K562 (cell line): Measurements from ENCODE around the gene NT5DC1.

Experiments used
- CBFB ChIP-seq: sonication (generic); formaldehyde crosslinking; IDR thresholded peaks from 2 replicates; pipeline ENCODE4 v1.4.0; 2020; ENCODE audit warnings: mild to moderate bottlenecking, missing genetic modification reagents
- CBX3 ChIP-seq, 2 experiments: IDR thresholded peaks; 1 replicate in 1 of 2; 2 replicates in 1 of 2; pipeline ENCODE4 v1.6.1; 2012; ENCODE audit warnings: inconsistent platforms in 2 of 2, low read length in 2 of 2, borderline replicate concordance in 1 of 2, control low read depth in 1 of 2
- EZH2 ChIP-seq: IDR thresholded peaks from 2 replicates; pipeline ENCODE4 v1.6.1; 2012; ENCODE audit warnings: low read depth, mild to moderate bottlenecking, inconsistent platforms, low read length, borderline replicate concordance
- HDAC2 ChIP-seq: fragments of 450-650 bp; IDR thresholded peaks from 2 replicates; pipeline ENCODE4 v1.6.1; 2016; ENCODE audit warnings: mild to moderate bottlenecking
- MEIS2 ChIP-seq: fragments of 450-650 bp; IDR thresholded peaks from 2 replicates; pipeline ENCODE4 v1.6.1; 2014; ENCODE audit warnings: mild to moderate bottlenecking; ENCODE audit not compliant: partially characterized antibody
- POU5F1 ChIP-seq: fragments of 150-350 bp; IDR thresholded peaks from 2 replicates; pipeline ENCODE4 v1.6.1; 2014; ENCODE audit warnings: borderline replicate concordance, low read length, low read depth, mild to moderate bottlenecking; ENCODE audit not compliant: partially characterized antibody
- RBM15 ChIP-seq: fragments of 200-400 bp; formaldehyde crosslinking; IDR thresholded peaks from 2 replicates; pipeline ENCODE4 v1.6.1; 2018; ENCODE audit warnings: mild to moderate bottlenecking, low read length, moderate library complexity; ENCODE audit not compliant: insufficient read depth
- ZC3H11A ChIP-seq: IDR thresholded peaks from 2 replicates; pipeline ENCODE4 v1.6.1; 2012; ENCODE audit warnings: low read depth, low read length, improper control_type of control experiment
- ZNF639 ChIP-seq, 2 experiments: fragments of 200-800 bp in 1 of 2; sonication (Bioruptor generic) in 1 of 2; sonication (generic) in 1 of 2; formaldehyde crosslinking in 1 of 2; IDR thresholded peaks in 1 of 2; conservative IDR thresholded peaks in 1 of 2; 2 replicates each; pipeline versions ENCODE4 v1.5.0 to v1.6.1; 2016 to 2020; ENCODE audit warnings: missing compliant biosample characterization in 1 of 2, missing genetic modification characterization in 1 of 2, missing genetic modification reagents in 1 of 2
- TF ChIP-seq, protein P1 (sequence below): fragments of 450-650 bp; formaldehyde crosslinking; IDR thresholded peaks from 2 replicates; pipeline ENCODE4 v1.4.0; 2020; ENCODE audit warnings: mild to moderate bottlenecking, mixed read lengths
- TF ChIP-seq, protein P2 (sequence below), 3 experiments: IDR thresholded peaks in 2 of 3; conservative IDR thresholded peaks in 1 of 3; 2 replicates each; pipeline ENCODE4 v1.5.1; 2011 to 2012; ENCODE audit warnings: low read length in 3 of 3, mild to moderate bottlenecking in 3 of 3, control low read depth in 2 of 3, improper control_type of control experiment in 1 of 3, inconsistent platforms in 1 of 3, low read depth in 1 of 3, mixed read lengths in 1 of 3, moderate library complexity in 1 of 3; ENCODE audit not compliant: insufficient read depth in 2 of 3
- TF ChIP-seq, protein P3 (sequence below): sonication (generic); formaldehyde crosslinking; IDR thresholded peaks from 2 replicates; pipeline ENCODE4 v1.9.0; 2022; ENCODE audit warnings: mild to moderate bottlenecking, missing genetic modification reagents
- TF ChIP-seq, protein P4 (sequence below), 2 experiments: fragments of 450-650 bp; formaldehyde crosslinking in 1 of 2; IDR thresholded peaks; 2 replicates each; pipeline versions ENCODE4 v1.4.0 to v1.6.1; 2014 to 2020; ENCODE audit warnings: mild to moderate bottlenecking in 2 of 2, borderline replicate concordance in 1 of 2, low read depth in 1 of 2

DNA sequence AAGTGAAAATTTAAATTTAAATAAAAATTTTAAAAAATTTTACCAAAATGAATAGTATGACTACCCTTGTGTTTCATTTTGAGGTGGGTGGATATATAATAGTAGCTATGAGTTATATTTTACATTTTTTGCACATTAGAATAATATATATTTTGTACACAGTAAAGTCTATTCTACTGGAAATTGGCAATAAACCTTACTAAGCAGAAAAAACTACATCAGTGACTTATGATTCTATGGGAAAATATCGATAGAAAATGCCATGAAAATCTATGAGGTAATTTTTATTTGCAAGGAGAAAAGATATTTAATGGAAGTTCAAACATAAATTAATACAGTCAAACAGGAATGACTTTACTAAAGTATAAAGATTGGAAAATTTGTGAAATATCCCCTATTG is 156.0 kb downstream of the NT5DC1 start:
- TF ChIP-seq CBX3 (IDR thresholded peaks at IDR 0.05; ENCODE audit: borderline replicate concordance in 1 of 2, low read length in 2 of 2) (no peak), ZNF639 (CRISPR knock-in tag; conservative IDR thresholded peaks at IDR 0.05 in 1 of 2, IDR thresholded peaks at IDR 0.05 in 1 of 2) (no peak), HDAC2 (no peak), ZC3H11A (no peak), POU5F1 (no peak), MEIS2 (no peak), RBM15 (no peak), CBFB (CRISPR knock-in tag) (no peak), EZH2 (no peak)
- TF ChIP-seq, protein P1, sequence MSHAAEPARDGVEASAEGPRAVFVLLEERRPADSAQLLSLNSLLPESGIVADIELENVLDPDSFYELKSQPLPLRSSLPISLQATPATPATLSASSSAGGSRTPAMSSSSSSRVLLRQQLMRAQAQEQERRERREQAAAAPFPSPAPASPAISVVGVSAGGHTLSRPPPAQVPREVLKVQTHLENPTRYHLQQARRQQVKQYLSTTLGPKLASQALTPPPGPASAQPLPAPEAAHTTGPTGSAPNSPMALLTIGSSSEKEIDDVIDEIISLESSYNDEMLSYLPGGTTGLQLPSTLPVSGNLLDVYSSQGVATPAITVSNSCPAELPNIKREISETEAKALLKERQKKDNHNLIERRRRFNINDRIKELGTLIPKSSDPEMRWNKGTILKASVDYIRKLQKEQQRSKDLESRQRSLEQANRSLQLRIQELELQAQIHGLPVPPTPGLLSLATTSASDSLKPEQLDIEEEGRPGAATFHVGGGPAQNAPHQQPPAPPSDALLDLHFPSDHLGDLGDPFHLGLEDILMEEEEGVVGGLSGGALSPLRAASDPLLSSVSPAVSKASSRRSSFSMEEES (CRISPR knock-in tag), result no peak
- TF ChIP-seq, protein P2, sequence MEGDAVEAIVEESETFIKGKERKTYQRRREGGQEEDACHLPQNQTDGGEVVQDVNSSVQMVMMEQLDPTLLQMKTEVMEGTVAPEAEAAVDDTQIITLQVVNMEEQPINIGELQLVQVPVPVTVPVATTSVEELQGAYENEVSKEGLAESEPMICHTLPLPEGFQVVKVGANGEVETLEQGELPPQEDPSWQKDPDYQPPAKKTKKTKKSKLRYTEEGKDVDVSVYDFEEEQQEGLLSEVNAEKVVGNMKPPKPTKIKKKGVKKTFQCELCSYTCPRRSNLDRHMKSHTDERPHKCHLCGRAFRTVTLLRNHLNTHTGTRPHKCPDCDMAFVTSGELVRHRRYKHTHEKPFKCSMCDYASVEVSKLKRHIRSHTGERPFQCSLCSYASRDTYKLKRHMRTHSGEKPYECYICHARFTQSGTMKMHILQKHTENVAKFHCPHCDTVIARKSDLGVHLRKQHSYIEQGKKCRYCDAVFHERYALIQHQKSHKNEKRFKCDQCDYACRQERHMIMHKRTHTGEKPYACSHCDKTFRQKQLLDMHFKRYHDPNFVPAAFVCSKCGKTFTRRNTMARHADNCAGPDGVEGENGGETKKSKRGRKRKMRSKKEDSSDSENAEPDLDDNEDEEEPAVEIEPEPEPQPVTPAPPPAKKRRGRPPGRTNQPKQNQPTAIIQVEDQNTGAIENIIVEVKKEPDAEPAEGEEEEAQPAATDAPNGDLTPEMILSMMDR (IDR thresholded peaks at IDR 0.05 in 2 of 3, conservative IDR thresholded peaks at IDR 0.05 in 1 of 3; ENCODE audit: insufficient read depth in 2 of 3, low read depth in 1 of 3, low read length in 3 of 3), result no peak
- TF ChIP-seq, protein P3, sequence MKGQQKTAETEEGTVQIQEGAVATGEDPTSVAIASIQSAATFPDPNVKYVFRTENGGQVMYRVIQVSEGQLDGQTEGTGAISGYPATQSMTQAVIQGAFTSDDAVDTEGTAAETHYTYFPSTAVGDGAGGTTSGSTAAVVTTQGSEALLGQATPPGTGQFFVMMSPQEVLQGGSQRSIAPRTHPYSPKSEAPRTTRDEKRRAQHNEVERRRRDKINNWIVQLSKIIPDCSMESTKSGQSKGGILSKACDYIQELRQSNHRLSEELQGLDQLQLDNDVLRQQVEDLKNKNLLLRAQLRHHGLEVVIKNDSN (CRISPR knock-in tag), result no peak
- TF ChIP-seq, protein P4, sequence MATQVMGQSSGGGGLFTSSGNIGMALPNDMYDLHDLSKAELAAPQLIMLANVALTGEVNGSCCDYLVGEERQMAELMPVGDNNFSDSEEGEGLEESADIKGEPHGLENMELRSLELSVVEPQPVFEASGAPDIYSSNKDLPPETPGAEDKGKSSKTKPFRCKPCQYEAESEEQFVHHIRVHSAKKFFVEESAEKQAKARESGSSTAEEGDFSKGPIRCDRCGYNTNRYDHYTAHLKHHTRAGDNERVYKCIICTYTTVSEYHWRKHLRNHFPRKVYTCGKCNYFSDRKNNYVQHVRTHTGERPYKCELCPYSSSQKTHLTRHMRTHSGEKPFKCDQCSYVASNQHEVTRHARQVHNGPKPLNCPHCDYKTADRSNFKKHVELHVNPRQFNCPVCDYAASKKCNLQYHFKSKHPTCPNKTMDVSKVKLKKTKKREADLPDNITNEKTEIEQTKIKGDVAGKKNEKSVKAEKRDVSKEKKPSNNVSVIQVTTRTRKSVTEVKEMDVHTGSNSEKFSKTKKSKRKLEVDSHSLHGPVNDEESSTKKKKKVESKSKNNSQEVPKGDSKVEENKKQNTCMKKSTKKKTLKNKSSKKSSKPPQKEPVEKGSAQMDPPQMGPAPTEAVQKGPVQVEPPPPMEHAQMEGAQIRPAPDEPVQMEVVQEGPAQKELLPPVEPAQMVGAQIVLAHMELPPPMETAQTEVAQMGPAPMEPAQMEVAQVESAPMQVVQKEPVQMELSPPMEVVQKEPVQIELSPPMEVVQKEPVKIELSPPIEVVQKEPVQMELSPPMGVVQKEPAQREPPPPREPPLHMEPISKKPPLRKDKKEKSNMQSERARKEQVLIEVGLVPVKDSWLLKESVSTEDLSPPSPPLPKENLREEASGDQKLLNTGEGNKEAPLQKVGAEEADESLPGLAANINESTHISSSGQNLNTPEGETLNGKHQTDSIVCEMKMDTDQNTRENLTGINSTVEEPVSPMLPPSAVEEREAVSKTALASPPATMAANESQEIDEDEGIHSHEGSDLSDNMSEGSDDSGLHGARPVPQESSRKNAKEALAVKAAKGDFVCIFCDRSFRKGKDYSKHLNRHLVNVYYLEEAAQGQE (IDR thresholded peaks at IDR 0.05; ENCODE audit: borderline replicate concordance), result no peak
- TF ChIP-seq, protein P4 (CRISPR knock-in tag; IDR thresholded peaks at IDR 0.05; ENCODE audit: low read depth), result no peak
